BLaER1 treated with 17β-estradiol and CSF1 and Interleukin-3, amounts not matched to agents 10 nM and 100 nM (cell line): ENCODE data around the gene LYRM1.

Source experiments
- H3K27ac ChIP-seq, 11 experiments: shearing (Covaris generic); formaldehyde crosslinking; 2 replicates each; pipeline ENCODE4 v1.8.1; 2022
- H3K27me3 ChIP-seq, 11 experiments: shearing (Covaris generic); formaldehyde crosslinking; 2 replicates each; pipeline ENCODE4 v1.8.1; 2022
- H3K36me3 ChIP-seq, 11 experiments: shearing (Covaris generic); formaldehyde crosslinking; 2 replicates each; pipeline ENCODE4 v1.8.1; 2022
- H3K4me1 ChIP-seq, 10 experiments: shearing (Covaris generic); formaldehyde crosslinking; 2 replicates each; pipeline ENCODE4 v1.8.1; 2022
- H3K4me2 ChIP-seq, 11 experiments: shearing (Covaris generic); formaldehyde crosslinking; 2 replicates each; pipeline ENCODE4 v1.8.1; 2022
- H3K4me3 ChIP-seq, 10 experiments: shearing (Covaris generic); formaldehyde crosslinking; 2 replicates each; pipeline ENCODE4 v1.8.1; 2022
- H3K9ac ChIP-seq, 11 experiments: shearing (Covaris generic); formaldehyde crosslinking; 2 replicates each; pipeline ENCODE4 v1.8.1; 2022
- H3K9me3 ChIP-seq, 11 experiments: shearing (Covaris generic); formaldehyde crosslinking; replicated peaks in 1 of 11; 2 replicates each; pipeline ENCODE4 v1.8.1; 2022
- H4K20me1 ChIP-seq, 11 experiments: shearing (Covaris generic); formaldehyde crosslinking; 2 replicates each; pipeline ENCODE4 v1.8.1; 2022
- Cebpa-rat ChIP-seq, 11 experiments: shearing (Covaris generic); IDR thresholded peaks; 2 replicates each; pipeline ENCODE4 v1.8.1; 2022

LYRM1 gene

DNA sequence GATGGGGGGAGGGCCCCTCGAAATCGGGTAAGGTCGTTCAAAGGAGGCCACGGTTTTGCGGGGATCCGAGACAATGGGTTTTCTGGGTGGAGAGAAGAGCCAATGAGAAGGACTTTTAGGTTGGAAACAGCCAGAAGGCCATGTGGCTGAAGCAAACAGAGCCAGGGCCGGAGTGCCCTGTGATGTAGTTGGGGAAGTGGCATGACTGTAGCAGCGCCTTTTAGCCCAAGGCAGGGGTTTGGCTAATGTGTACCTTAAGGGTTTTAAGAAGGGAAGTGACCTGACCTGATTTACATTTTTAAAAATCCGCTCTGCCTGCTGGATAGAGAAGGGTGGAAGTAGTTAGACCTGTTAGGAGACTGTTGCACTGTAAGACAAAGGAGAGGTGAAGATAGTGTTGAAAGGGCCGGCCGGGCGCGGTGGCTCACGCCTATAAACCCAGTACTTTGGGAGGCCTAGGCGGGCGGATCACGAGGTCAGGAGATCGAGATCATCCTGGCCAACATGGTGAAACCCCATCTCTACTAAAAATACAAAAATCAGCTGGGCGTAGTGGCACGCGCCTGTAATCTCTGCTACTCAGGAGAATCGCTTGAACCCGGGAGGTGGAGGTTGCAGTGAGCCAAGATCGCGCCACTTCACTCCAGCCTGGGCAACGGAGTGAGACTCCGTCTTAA, 1.0 kb downstream of the LYRM1 start:
- Histone ChIP-seq H3K4me2 (peak overlapping the region; percentile 85 to 97 (median 93)), H3K27ac (peak overlapping the region; percentile 91 to 100 (median 98)), H3K4me3 (peak overlapping the region; percentile 82 to 95 (median 87)), H3K4me1 (peaks cover 62 to 78% (median 75%) of the 10 kb centered on the region in 10 experiments), H3K9me3 (no peaks in the 10 kb centered on the region), H3K9ac (peak overlapping the region; percentile 90 to 99 (median 97)), H4K20me1 (peaks cover 0 to 27% (median 16%) of the 10 kb centered on the region in 11 experiments; a peak in 11 of 22 replicates), H3K36me3 (peaks cover 8 to 31% (median 15%) of the 10 kb centered on the region in 11 experiments; a peak in 20 of 22 replicates), H3K27me3 (no peaks in the 10 kb centered on the region)
- TF ChIP-seq Cebpa-rat (IDR thresholded peaks at IDR 0.05), result no peak

DNA sequence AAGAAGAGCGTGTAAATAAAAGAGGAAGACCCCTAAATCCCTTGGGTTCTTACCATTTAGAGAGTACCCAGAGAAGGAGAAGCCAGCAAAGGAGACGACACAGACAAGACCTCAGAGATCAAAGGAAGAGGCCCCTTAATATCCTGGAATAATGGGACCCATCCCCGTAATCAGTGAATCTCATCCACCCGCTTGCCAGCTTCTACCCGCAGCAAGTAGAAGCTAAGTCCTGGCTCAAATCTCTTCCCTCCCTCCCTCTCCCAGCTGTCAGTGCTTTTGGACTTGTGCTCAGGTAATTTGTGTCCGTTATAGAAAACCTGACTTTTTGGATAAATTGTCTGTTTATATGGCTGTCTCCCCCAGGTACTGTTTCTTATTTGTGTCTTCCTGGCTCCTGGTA, 1.9 kb downstream of the LYRM1 start:
- Histone ChIP-seq H3K27me3 (no peaks in the 10 kb centered on the region), H3K9me3 (no peaks in the 10 kb centered on the region), H3K4me2 (peak overlapping the region; percentile 85 to 97 (median 93)), H3K27ac (peak overlapping the region; percentile 91 to 100 (median 98); a peak in 21 of 22 replicates), H3K4me3 (peak overlapping the region in 9 of 10 experiments; percentile 82 to 95 (median 88); a peak in 17 of 20 replicates), H3K9ac (peak overlapping the region; percentile 90 to 99 (median 97); a peak in 21 of 22 replicates), H4K20me1 (peaks cover 0 to 19% (median 10%) of the 10 kb centered on the region in 11 experiments; a peak in 10 of 22 replicates), H3K4me1 (peaks cover 62 to 80% (median 75%) of the 10 kb centered on the region in 10 experiments), H3K36me3 (peaks cover under 1 to 30% (median 10%) of the 10 kb centered on the region in 11 experiments; a peak in 16 of 22 replicates)
- no peak for TF ChIP-seq Cebpa-rat (IDR thresholded peaks at IDR 0.05)

DNA sequence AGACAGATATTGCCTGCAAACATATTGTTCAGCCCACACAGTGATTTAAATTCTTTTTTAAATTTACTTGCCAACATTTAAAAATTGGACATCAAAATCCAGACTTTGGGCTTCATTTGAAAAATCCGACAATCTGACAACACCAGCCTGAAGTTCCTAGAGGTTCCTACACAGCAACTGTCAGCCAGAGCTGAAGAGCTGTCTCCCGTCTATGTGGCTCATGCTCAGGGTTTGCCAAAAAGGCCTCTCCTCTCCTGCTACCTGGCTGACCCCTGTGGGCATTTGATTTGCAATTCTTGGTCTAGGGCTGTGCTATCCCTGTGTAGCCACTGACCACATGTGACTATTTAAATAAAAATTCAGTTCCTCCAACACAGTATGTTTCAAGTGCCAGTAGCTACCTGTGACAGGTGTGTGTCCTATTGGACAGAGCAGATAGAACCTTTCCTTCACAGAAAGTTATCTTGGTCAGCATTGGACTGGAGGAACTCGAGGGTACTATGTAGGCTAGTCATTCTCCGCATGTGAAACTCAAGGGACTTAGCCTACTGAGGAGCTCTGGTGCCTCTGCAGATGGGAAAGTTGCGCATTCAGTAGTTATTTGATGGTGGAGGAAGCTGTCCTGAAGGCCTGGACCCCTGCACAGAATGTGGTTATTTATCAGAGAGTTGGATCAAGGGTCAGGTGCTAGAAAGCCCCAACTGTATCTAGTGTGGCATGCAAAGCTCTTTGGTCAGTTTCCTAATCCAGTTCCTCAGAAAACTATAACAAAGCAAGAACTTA, 2.7 kb downstream of the LYRM1 start:
- peak overlapping the region; percentile 91 to 100 (median 98) for H3K27ac ChIP-seq

DNA sequence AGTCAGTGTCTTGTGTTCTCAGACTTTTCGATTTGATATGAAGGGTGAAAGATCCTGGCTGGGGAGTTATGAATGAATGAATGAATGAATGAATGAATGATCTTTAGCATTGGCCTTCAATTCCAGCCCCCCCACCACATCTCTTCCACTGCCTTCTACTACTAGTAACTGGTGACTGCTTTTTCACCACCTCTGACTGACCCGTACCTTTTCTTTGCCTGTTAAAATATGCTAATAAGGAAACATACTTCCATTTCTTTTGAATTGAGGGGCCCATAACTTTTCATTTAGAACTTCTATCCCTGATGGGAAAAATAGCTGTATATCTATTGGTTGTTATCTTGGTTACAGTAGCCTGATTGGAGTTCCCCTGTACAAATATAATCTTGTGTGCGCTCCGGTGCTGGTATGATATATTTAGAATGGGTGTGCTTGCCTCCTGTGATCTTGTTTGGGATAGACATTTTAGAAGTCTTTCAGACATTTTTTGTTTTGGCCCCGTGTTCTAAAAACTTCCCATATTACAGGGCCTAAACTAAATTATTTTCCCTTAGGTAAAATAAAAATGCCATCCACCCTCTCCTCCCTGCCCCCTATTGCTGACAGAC, 3.4 kb downstream of the LYRM1 start:
- peak overlapping the region; percentile 85 to 97 (median 93) for H3K4me2 ChIP-seq
- no peaks in the 10 kb centered on the region for H3K9me3 ChIP-seq
- no peaks in the 10 kb centered on the region for H3K27me3 ChIP-seq
- H3K27ac ChIP-seq, result peak overlapping the region; percentile 91 to 100 (median 98)
- TF ChIP-seq Cebpa-rat (IDR thresholded peaks at IDR 0.05), result no peak
- peaks cover 0 to 7% (median 0%) of the 10 kb centered on the region in 11 experiments; a peak in 4 of 22 replicates for H4K20me1 ChIP-seq
- H3K4me1 ChIP-seq, result peaks cover 51 to 80% (median 75%) of the 10 kb centered on the region in 10 experiments
- peaks cover 0 to 26% (median 9%) of the 10 kb centered on the region in 11 experiments; a peak in 5 of 22 replicates for H3K36me3 ChIP-seq
- peak overlapping the region; percentile 90 to 99 (median 97); a peak in 21 of 22 replicates for H3K9ac ChIP-seq
- H3K4me3 ChIP-seq, result peak overlapping the region; percentile 26 to 95 (median 84); a peak in 18 of 20 replicates

More for the DNA sequence above, 2.7 kb downstream of the LYRM1 start:
- Histone ChIP-seq H3K9ac (peak overlapping the region; percentile 90 to 99 (median 97); a peak in 21 of 22 replicates), H3K4me3 (peak overlapping the region; percentile 34 to 95 (median 84); a peak in 18 of 20 replicates), H3K4me1 (peaks cover 58 to 80% (median 75%) of the 10 kb centered on the region in 10 experiments), H3K36me3 (peaks cover 0 to 26% (median 9%) of the 10 kb centered on the region in 11 experiments; a peak in 5 of 22 replicates), H4K20me1 (peaks cover 0 to 10% (median 1%) of the 10 kb centered on the region in 11 experiments; a peak in 7 of 22 replicates), H3K4me2 (peak overlapping the region; percentile 85 to 97 (median 93)), H3K9me3 (no peaks in the 10 kb centered on the region), H3K27me3 (no peaks in the 10 kb centered on the region)
- TF ChIP-seq Cebpa-rat (IDR thresholded peaks at IDR 0.05), result no peak

DNA sequence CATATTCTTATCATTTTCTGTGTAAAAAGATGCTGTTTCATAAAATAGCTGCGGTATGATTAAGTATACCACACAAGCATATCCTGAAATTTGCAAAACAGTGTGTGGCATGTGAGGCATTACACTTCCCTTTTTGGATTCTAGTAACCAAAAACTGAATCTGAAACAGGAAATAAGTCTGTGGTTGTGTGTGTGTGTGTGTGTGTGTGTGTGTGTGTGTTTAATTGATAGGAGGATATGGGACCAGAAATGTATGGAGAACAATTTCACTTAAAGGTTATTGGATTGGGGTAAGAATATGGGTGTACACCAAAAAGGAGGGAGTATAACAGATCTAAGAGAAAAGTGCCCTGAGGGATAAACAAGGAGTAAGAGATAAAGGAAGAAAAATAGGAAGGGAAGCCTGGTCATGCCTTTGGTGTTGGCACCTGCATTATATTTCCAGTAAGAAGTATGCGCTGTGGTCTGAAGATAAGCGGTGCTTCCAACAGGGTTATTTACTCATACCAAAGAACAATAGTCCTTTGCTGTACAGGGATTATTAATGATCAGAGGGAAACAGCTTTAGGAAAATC, 4.0 kb downstream of the LYRM1 start:
- Histone ChIP-seq H4K20me1 (peaks cover 0 to 2% (median 0%) of the 10 kb centered on the region in 11 experiments; a peak in 1 of 22 replicates), H3K27ac (peak overlapping the region; percentile 91 to 100 (median 98)), H3K9me3 (no peaks in the 10 kb centered on the region), H3K4me1 (peaks cover 46 to 81% (median 79%) of the 10 kb centered on the region in 10 experiments), H3K27me3 (no peaks in the 10 kb centered on the region), H3K9ac (peak overlapping the region; percentile 90 to 99 (median 97); a peak in 21 of 22 replicates), H3K4me3 (peak overlapping the region; percentile 26 to 95 (median 84); a peak in 12 of 20 replicates), H3K36me3 (peaks cover 0 to 26% (median 9%) of the 10 kb centered on the region in 11 experiments; a peak in 5 of 22 replicates), H3K4me2 (peak overlapping the region; percentile 85 to 97 (median 93))
- TF ChIP-seq Cebpa-rat (IDR thresholded peaks at IDR 0.05), result peak in 3 of 11 experiments; percentile 24 to 43 (median 38); a peak in 5 of 22 replicates

DNA sequence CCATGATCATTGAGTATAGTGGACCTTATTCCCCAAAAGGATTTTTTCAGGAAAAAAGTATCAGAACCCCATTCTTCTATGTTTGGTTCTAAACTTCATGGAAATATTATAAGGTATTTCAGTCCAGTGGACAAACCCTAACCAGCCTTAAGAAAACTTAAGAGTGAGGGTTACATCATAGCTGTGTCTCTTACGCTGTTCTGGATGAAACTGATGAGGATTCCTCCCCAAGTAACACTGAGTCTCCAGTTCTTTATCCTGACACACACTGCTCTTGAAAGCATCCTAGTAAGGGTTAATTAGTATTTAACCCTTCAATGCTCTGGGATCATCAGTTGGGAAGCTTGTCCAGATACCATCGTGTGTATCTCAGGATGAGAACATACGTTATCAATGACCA, 5.0 kb downstream of the LYRM1 start:
- Histone ChIP-seq H3K36me3 (peaks cover 0 to 26% (median 9%) of the 10 kb centered on the region in 11 experiments; a peak in 5 of 22 replicates), H4K20me1 (no peaks in the 10 kb centered on the region), H3K27me3 (no peaks in the 10 kb centered on the region), H3K4me3 (peak overlapping the region in 1 of 10 experiments; percentile 34; a peak in 1 of 20 replicates), H3K9me3 (no peaks in the 10 kb centered on the region), H3K9ac (peak overlapping the region in 4 of 11 experiments; percentile 92 to 97 (median 94); a peak in 7 of 22 replicates), H3K4me1 (peaks cover 48 to 91% (median 89%) of the 10 kb centered on the region in 10 experiments), H3K4me2 (peak overlapping the region; percentile 70 to 97 (median 93); a peak in 21 of 22 replicates), H3K27ac (peak overlapping the region; percentile 91 to 100 (median 98); a peak in 20 of 22 replicates)
- TF ChIP-seq Cebpa-rat (IDR thresholded peaks at IDR 0.05), result no peak

DNA sequence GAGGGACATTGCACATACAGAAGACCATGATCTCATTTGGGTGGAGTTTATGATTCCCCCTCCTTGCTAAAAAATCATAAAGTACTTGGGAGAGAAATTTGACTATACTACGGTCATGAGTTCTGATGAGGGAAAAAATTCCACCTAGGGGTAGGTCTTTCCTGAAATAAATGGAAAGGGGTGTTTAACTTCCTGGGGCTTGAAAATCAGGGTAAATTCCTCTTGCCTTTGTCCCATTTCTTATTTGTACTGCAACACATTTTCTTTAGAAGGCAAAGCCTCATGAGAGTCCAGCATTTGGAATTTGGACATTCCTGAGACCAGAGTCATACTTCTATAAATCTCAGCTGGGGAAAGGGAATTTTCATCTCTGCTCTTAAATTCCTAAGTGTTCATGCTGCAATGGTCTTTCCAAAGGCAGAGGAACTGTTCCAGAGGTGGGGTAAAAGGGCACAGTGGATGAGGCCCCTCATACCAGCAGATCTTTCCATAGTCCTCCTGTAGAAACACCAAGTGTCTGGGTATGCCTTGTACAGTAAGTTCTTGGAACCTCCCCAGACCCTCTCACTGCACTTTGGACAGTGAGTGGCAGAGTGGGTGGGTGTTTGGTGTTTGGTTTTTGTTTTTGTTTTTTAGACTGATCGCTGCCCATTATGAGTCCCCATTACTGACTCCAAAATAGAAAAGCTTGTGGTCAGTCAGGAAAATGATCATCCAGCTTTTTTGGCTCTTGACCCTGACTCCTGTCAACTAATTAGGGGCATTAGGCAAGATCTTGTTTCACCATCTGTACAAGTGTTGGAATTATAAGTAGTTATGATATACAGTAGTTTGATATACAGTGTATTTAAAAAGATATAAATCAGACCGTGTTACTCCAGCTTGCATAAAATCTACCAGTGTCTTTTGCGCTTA, 6.0 kb downstream of the LYRM1 start:
- Histone ChIP-seq H4K20me1 (no peaks in the 10 kb centered on the region), H3K4me1 (peaks cover 54 to 98% (median 97%) of the 10 kb centered on the region in 10 experiments), H3K4me3 (no peak overlapping the region), H3K27ac (peak overlapping the region; percentile 4 to 99 (median 97); a peak in 18 of 22 replicates), H3K27me3 (no peaks in the 10 kb centered on the region), H3K4me2 (peak overlapping the region in 10 of 11 experiments; percentile 3 to 94 (median 91); a peak in 17 of 22 replicates), H3K9me3 (no peaks in the 10 kb centered on the region), H3K36me3 (peaks cover 0 to 26% (median 9%) of the 10 kb centered on the region in 11 experiments; a peak in 5 of 22 replicates), H3K9ac (peak overlapping the region in 2 of 11 experiments; percentile 24 to 97; a peak in 2 of 22 replicates)
- TF ChIP-seq Cebpa-rat (IDR thresholded peaks at IDR 0.05), result no peak
